MV-4-11 (cell line): ENCODE results near the gene HJURP.

ENCODE experiments used
- DNase-seq: peaks from one replicate; lab custom pipeline; 2025; lab: John Stamatoyannopoulos, UW

HJURP gene

GRCh38 chr2:233831011-233831721 is 23.2 kb downstream of the HJURP start:
- no peak for DNase-seq

- DNase-seq = no peak
Observed at GRCh38 chr2:233830111-233830802, 24.1 kb downstream of the HJURP start.

GRCh38 chr2:233829193-233830110 is 24.9 kb downstream of the HJURP start:
- no peak for DNase-seq

GRCh38 chr2:233828546-233829192 is 25.7 kb downstream of the HJURP start:
- DNase-seq = no peak

GRCh38 chr2:233824373-233824772 is 30.0 kb downstream of the HJURP start:
- DNase-seq = no peak

- no peak for DNase-seq
Observed at GRCh38 chr2:233823731-233824121, 30.6 kb downstream of the HJURP start.

- peak; percentile 69 for DNase-seq
Observed at GRCh38 chr2:233822781-233823730, 31.3 kb downstream of the HJURP start.

- DNase-seq = no peak
Observed at GRCh38 chr2:233822101-233822771, 32.1 kb downstream of the HJURP start.

GRCh38 chr2:233821709-233822100 is 32.6 kb downstream of the HJURP start:
- no peak for DNase-seq

- no peak for DNase-seq
Observed at GRCh38 chr2:233821196-233821595, 33.1 kb downstream of the HJURP start.

GRCh38 chr2:233820774-233821105 is 33.6 kb downstream of the HJURP start:
- DNase-seq = no peak

- DNase-seq = no peak
Observed at GRCh38 chr2:233819884-233820773, 34.2 kb downstream of the HJURP start.

- DNase-seq = no peak
Observed at GRCh38 chr2:233818639-233819621, 35.4 kb downstream of the HJURP start.

GRCh38 chr2:233817995-233818638 is 36.2 kb downstream of the HJURP start:
- no peak for DNase-seq

- no peak for DNase-seq
Observed at GRCh38 chr2:233817361-233817911, 36.9 kb downstream of the HJURP start.

- no peak for DNase-seq
Observed at GRCh38 chr2:233816771-233817170, 37.6 kb downstream of the HJURP start.

GRCh38 chr2:233816334-233816733 is 38.0 kb downstream of the HJURP start:
- no peak for DNase-seq
